DOHH2 (cell line): ENCODE results near the gene WDFY4.

ENCODE experiments used
- CTCF ChIP-seq: fragments of 200-600 bp; sonication (generic); IDR thresholded peaks from one replicate; pipeline ENCODE4 v1.5.1; 2014; ENCODE audit warnings: antibody characterized with exemption, mild to moderate bottlenecking, low read depth, low read length; ENCODE audit not compliant: poor library complexity, severe bottlenecking
- EZH2phosphoT487 ChIP-seq: fragments of 200-600 bp; sonication (generic); IDR thresholded peaks from 2 replicates; pipeline ENCODE4 v1.6.1; 2017; ENCODE audit warnings: borderline replicate concordance, mild to moderate bottlenecking, antibody characterized with exemption, low read length, moderate library complexity, mixed read lengths

DNA sequence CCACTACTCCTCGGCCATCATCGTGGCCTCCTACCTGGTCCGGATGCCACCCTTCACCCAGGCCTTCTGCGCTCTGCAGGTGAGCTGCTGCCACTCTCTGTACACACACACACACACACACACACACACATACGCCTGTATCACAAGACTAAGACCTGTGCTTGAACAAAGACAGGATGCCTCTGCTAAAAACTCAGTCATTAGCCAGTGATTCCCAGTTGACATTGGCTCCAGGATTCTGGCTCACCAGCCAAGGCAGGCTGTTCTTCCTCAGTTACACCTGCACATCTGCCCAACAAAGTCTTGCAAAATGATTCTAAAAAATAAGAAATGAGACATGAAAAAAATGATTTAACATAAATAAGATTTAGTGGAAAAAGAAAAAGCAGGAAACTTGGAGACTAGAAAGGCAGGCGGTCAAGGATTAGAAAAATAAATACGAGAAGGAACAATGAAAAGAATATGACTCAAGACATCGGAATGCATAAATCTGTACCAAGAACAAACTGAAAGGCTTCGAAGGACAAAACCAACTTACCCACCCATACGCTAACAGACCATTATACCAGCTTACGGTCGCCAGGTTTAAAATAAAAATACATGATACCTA, 262.3 kb downstream of the WDFY4 start:
- TF ChIP-seq CTCF (no peak), EZH2phosphoT487 (no peak)
